Measurements from ENCODE around the gene ZNF526. TPM values are rescaled to one million over a fixed set of nuclear protein-coding genes. Genes with fewer than 3 reads are reported as not detected.

ZNF526 gene
- total RNA-seq, 1 experiment from 2014 or later, result 13.1 TPM

GRCh38 chr19:42246143-42246921 is 26.2 kb downstream of the ZNF526 start:
- ChIA-PET RAD21 (ENCODE audit: low non-redundant PET in 1 of 2, low total read pairs in 2 of 2, uncharacterized antibody in 2 of 2, unreplicated experiment in 2 of 2) (interaction anchor here (0.6 to 1.8 kb wide), 6 partner anchors 24 to 142 kb away, joined by 3 to 9 read pairs (median 6); no protein-coding TSS in a partner anchor), CTCF (interaction anchor here (0.7 to 3.8 kb wide), 18 partner anchors 10 to 194 kb away, joined by 3 to 63 read pairs (median 4); partner anchors contain the start of genes CIC, DEDD2, PAFAH1B3 and POU2F2), POLR2A (interaction anchor here (0.8 to 1.9 kb wide), 3 partner anchors 9 to 150 kb away, joined by 3 to 6 read pairs (median 4); partner anchors contain the start of gene ERF)
- H3K9me2 ChIP-seq (ENCODE audit: insufficient read depth), result no peaks in the 10 kb centered on the region
- peaks cover 3% of the 10 kb centered on the region; the same call in 1 of the 2 replicates for H4K20me1 ChIP-seq (ENCODE audit: insufficient read depth)
- peaks cover 33% of the 10 kb centered on the region for H3K79me2 ChIP-seq (ENCODE audit: insufficient read depth, low read length)
- no peaks in the 10 kb centered on the region for H3K27me3 ChIP-seq (ENCODE audit: insufficient read depth, low read length)
- H2AFZ ChIP-seq (ENCODE audit: low read depth, low read length, poor library complexity, severe bottlenecking), result no peak overlapping the region
- DNase-seq (ENCODE audit: low read depth, low spot score) (no peak), ATAC-seq (no peak)
- no peak overlapping the region for H3K4me3 ChIP-seq (replicated peaks in 1 of 2; ENCODE audit: low read depth in 1 of 2, low read length in 2 of 2)
- BruUV-seq (replicated peaks), result no TSS peak
- intact Hi-C loops (cut with micrococcal nuclease), result loop anchor here (1.0 to 2.0 kb wide), 3 partner anchors 33 to 113 kb away; no protein-coding TSS in a partner anchor
- peaks cover 0 to 7% of the 10 kb centered on the region in 2 experiments; a peak in 1 of 4 replicates for H3K36me3 ChIP-seq (ENCODE audit: control insufficient read depth in 1 of 2, insufficient read depth in 2 of 2, low read length in 2 of 2)
- peak overlapping the region; percentile 20; the same call in 1 of the 2 replicates for H3K4me2 ChIP-seq (ENCODE audit: low read length)
- peaks cover 11 to 37% of the 10 kb centered on the region in 2 experiments for H3K4me1 ChIP-seq (ENCODE audit: control insufficient read depth in 1 of 2, insufficient read depth in 2 of 2, low read length in 2 of 2)
- H3K9me3 ChIP-seq (ENCODE audit: control insufficient read depth in 1 of 2, insufficient read depth in 1 of 2, low read depth in 1 of 2, low read length in 2 of 2), result no peaks in the 10 kb centered on the region
- TF ChIP-seq EGR1 (IDR thresholded peaks at IDR 0.05; ENCODE audit: low read depth) (no peak), MAX (IDR thresholded peaks at IDR 0.05) (no peak), CBX3 (IDR thresholded peaks at IDR 0.05; ENCODE audit: low read depth) (no peak), CTCF (IDR thresholded peaks at IDR 0.05 in 2 of 3, conservative IDR thresholded peaks at IDR 0.05 in 1 of 3; ENCODE audit: borderline replicate concordance in 1 of 3, insufficient read depth in 1 of 3, low read depth in 2 of 3, low read length in 2 of 3) (peak; percentile 67 to 85 (median 74); a peak in 5 of 6 replicates), ZFX (IDR thresholded peaks at IDR 0.05) (no peak), POLR2A (IDR thresholded peaks at IDR 0.05; ENCODE audit: borderline replicate concordance, extremely low read depth, insufficient read depth, insufficient read length) (no peak), ATF3 (IDR thresholded peaks at IDR 0.05) (no peak), EZH2 (IDR thresholded peaks at IDR 0.05) (no peak), ZBTB33 (IDR thresholded peaks at IDR 0.05; ENCODE audit: extremely low read depth, insufficient replicate concordance, low read length) (no peak), REST (IDR thresholded peaks at IDR 0.05; ENCODE audit: low read depth) (no peak), POLR2AphosphoS5 (IDR thresholded peaks at IDR 0.05; ENCODE audit: low read depth, low read length) (peak; percentile 58), ELF1 (IDR thresholded peaks at IDR 0.05; ENCODE audit: borderline replicate concordance, low read depth) (no peak), RAD21 (IDR thresholded peaks at IDR 0.05; ENCODE audit: low read depth) (peak; percentile 90), CEBPB (IDR thresholded peaks at IDR 0.05; ENCODE audit: low read depth) (no peak), FOSL1 (IDR thresholded peaks at IDR 0.05; ENCODE audit: low read depth) (no peak), EZH2phosphoT487 (IDR thresholded peaks at IDR 0.05; ENCODE audit: borderline replicate concordance) (no peak), SP1 (IDR thresholded peaks at IDR 0.05; ENCODE audit: low read depth) (no peak)
- 0 out of 2 replicates have a peak overlapping the region, but pooled peaks have one; percentile 14 for H3K9ac ChIP-seq (ENCODE audit: low read length)
- H3K27ac ChIP-seq (ENCODE audit: low read depth, low read length), result peak overlapping the region; percentile 41
